K562 (cell line): ENCODE measurements around the gene NCOA1. TPM values are rescaled to one million over a fixed set of nuclear protein-coding genes. Genes with fewer than 3 reads are reported as not detected.
A peak's percentile ranks its signal among the peaks of the same experiment; 100 is the strongest.

Source experiments
- CBFA2T2 ChIP-seq: fragments of 450-650 bp; conservative IDR thresholded peaks from 2 replicates; pipeline ENCODE4 v1.6.1; 2017; ENCODE audit warnings: mild to moderate bottlenecking
- CBX2 ChIP-seq: fragments of 200-600 bp; sonication (generic); IDR thresholded peaks from one replicate; pipeline ENCODE4 v1.6.1; 2012; ENCODE audit warnings: mild to moderate bottlenecking, low read length, inconsistent platforms; ENCODE audit not compliant: insufficient read depth, poor library complexity, severe bottlenecking
- CBX8 ChIP-seq: fragments of 200-600 bp; sonication (generic); IDR thresholded peaks from 2 replicates; pipeline ENCODE4 v1.6.1; 2012; ENCODE audit warnings: borderline replicate concordance, mixed run types, low read depth, mild to moderate bottlenecking, moderate library complexity, mixed read lengths, low read length, control low read depth, inconsistent platforms; ENCODE audit not compliant: poor library complexity, severe bottlenecking; ENCODE audit errors: extremely low read depth
- CEBPG ChIP-seq, 3 experiments: fragments of 200-800 bp in 1 of 3; sonication (Bioruptor generic) in 1 of 3; sonication (generic) in 1 of 3; formaldehyde crosslinking in 1 of 3; IDR thresholded peaks in 2 of 3; conservative IDR thresholded peaks in 1 of 3; 2 replicates each; pipeline versions ENCODE4 v1.6.1 to v1.8.0; 2016 to 2022; ENCODE audit warnings: missing compliant biosample characterization in 2 of 3, missing genetic modification characterization in 2 of 3, mild to moderate bottlenecking in 1 of 3, missing genetic modification reagents in 1 of 3
- CHCHD3 ChIP-seq: fragments of 250-450 bp; sonication (Bioruptor Pico); IDR thresholded peaks from 2 replicates; pipeline ENCODE4 v2.1.2; 2022; ENCODE audit warnings: mild to moderate bottlenecking
- ELF2 ChIP-seq: fragments of 250-450 bp; sonication (Bioruptor Pico); IDR thresholded peaks from 2 replicates; pipeline ENCODE4 v1.5.0; 2021; ENCODE audit warnings: mild to moderate bottlenecking
- FIP1L1 ChIP-seq: fragments of 200-400 bp; formaldehyde crosslinking; IDR thresholded peaks from 2 replicates; pipeline ENCODE4 v1.6.1; 2018; ENCODE audit warnings: mild to moderate bottlenecking, low read depth, low read length; ENCODE audit not compliant: poor library complexity, severe bottlenecking
- NUFIP1 ChIP-seq: fragments of 450-650 bp; IDR thresholded peaks from 2 replicates; pipeline ENCODE4 v1.6.1; 2018; ENCODE audit not compliant: partially characterized antibody
- PML ChIP-seq: IDR thresholded peaks from 2 replicates; pipeline ENCODE4 v1.6.1; 2012; ENCODE audit warnings: low read length, inconsistent platforms
- POLR2A ChIP-seq: fragments of 450-650 bp; conservative IDR thresholded peaks from 2 replicates; pipeline ENCODE4 v1.6.1; 2016
- RHOXF2B ChIP-seq: fragments of 250-450 bp; sonication (Bioruptor Pico); conservative IDR thresholded peaks from 2 replicates; pipeline ENCODE4 v1.5.1; 2021
- TCF3 ChIP-seq: sonication (generic); formaldehyde crosslinking; IDR thresholded peaks from 2 replicates; pipeline ENCODE4 v1.4.0; 2020; ENCODE audit warnings: mild to moderate bottlenecking, missing genetic modification reagents
- ZEB2 ChIP-seq: fragments of 450-650 bp; IDR thresholded peaks from 2 replicates; pipeline ENCODE4 v1.6.1; 2016
- ZNF24 ChIP-seq: fragments of 450-650 bp; IDR thresholded peaks from 2 replicates; pipeline ENCODE4 v1.6.1; 2016
- ZNF584 ChIP-seq: fragments of 200-800 bp; sonication (Bioruptor generic); IDR thresholded peaks from 2 replicates; pipeline ENCODE4 v1.6.1; 2016; ENCODE audit warnings: low read depth, mild to moderate bottlenecking, missing genetic modification characterization, missing compliant biosample characterization
- polyA plus RNA-seq, 8 experiments: library from polyadenylated mRNA; depleted of rRNA in 4 of 8; stranded (reverse) in 5 of 8; unstranded in 3 of 8; fragments of >200 nt; fragmentation: Nextera tagmentation in 2 of 8; fragmentation: Illumina TruSeq in 1 of 8; extraction: Ambion mirVana in 2 of 8; extraction: Trizol in 1 of 8; gene quantifications; 2 replicates each; pipeline versions ENCODE4 v1.2.1 to v1.2.3, GENCODE V29; 2011 to 2014; ENCODE audit warnings: inconsistent platforms in 1 of 8, missing spikeins in 1 of 8
- total RNA-seq, 7 experiments: library from RNA; depleted of rRNA in 6 of 7; stranded (reverse); fragments of >200 nt in 6 of 7; fragmentation: Illumina TruSeq in 2 of 7; extraction: Trizol in 2 of 7; gene quantifications; 2 replicates each; pipeline versions ENCODE4 v1.2.1 to v1.2.3, GENCODE V29; 2011 to 2021; ENCODE audit warnings: low replicate concordance in 1 of 7
- TF ChIP-seq, protein P1 (sequence below): fragments of 450-650 bp; IDR thresholded peaks from 2 replicates; pipeline ENCODE4 v1.7.0; 2016; ENCODE audit warnings: borderline replicate concordance
- TF ChIP-seq, protein P2 (sequence below): sonication (generic); formaldehyde crosslinking; IDR thresholded peaks from 2 replicates; pipeline ENCODE4 v1.8.0; 2022; ENCODE audit warnings: missing genetic modification reagents, mild to moderate bottlenecking, borderline replicate concordance
- TF ChIP-seq, protein P3 (sequence below): sonication (generic); formaldehyde crosslinking; IDR thresholded peaks from 2 replicates; pipeline ENCODE4 v1.8.1; 2023; ENCODE audit warnings: mild to moderate bottlenecking, missing genetic modification reagents
- TF ChIP-seq, protein P4 (sequence below): sonication (generic); IDR thresholded peaks from 2 replicates; pipeline ENCODE4 v1.6.1; 2016

NCOA1 gene
- total and polyA plus RNA-seq, 9 of the 15 experiments (the other 6 are each of a cell fraction or from before 2014, with no cell fraction given): 4.9 to 25.7 (median 17.0) TPM

DNA sequence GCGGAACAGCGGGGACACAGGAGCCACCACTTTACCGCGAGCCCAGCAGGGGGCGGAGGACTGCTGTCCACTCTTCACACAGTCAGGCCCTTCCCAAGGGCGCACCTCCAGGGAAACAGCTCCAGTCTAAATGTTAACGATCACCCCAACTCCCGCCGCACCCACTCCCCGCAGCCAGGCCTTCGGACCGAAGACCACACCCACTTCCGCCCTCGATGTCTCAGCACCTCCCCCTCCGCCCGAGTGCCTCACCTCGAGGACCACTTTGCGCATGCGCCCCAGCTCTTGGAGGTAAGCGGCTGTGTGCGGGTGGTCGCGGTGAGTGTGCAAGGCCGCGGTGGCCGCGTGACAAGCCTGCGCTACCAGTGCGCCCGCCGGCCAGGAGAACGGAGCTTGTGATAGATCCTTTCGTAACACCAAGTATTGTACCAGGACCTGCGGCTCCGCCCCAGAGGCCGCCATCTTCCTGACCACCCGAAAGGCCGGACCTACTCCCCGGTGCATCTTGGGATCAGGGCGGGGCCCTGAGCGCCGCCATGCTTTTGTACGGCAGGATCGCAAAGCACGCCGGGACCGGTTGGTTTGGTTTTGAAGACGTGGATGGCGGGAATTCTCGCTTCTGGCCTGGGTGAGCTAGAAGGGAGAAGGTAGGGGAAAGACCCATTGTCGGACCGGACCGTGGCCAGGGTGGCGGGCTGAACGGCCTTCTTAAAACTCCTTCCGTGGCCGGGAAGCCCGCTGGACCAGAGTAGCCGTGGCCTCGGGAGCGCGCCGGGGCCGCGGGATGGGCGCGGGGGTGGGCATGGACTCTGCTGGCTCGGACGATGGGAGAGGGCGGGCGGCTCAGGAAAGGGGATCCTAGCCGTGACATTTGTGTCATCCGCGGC, 302.1 kb downstream of the NCOA1 start, which contains the start of the genes CENPO and PTRHD1 (continued):
- TF ChIP-seq ELF2 (CRISPR knock-in tag) (no peak), ZNF584 (no peak), POLR2A (peak; percentile 93), CBFA2T2 (no peak), CBX2 (no peak), FIP1L1 (no peak), ZNF24 (0 out of 2 replicates have a peak, but pooled peaks have one; percentile 52), PML (peak; percentile 60), CHCHD3 (no peak), NUFIP1 (no peak), CBX8 (no peak), RHOXF2B (no peak), CEBPG (CRISPR knock-in tag; IDR thresholded peaks at IDR 0.05) (no peak), CEBPG (tag; conservative IDR thresholded peaks at IDR 0.05 in 1 of 2, IDR thresholded peaks at IDR 0.05 in 1 of 2) (no peak), ZEB2 (0 out of 2 replicates have a peak, but pooled peaks have one; percentile 9), TCF3 (CRISPR knock-in tag) (peak; percentile 45)
- TF ChIP-seq, protein P1, sequence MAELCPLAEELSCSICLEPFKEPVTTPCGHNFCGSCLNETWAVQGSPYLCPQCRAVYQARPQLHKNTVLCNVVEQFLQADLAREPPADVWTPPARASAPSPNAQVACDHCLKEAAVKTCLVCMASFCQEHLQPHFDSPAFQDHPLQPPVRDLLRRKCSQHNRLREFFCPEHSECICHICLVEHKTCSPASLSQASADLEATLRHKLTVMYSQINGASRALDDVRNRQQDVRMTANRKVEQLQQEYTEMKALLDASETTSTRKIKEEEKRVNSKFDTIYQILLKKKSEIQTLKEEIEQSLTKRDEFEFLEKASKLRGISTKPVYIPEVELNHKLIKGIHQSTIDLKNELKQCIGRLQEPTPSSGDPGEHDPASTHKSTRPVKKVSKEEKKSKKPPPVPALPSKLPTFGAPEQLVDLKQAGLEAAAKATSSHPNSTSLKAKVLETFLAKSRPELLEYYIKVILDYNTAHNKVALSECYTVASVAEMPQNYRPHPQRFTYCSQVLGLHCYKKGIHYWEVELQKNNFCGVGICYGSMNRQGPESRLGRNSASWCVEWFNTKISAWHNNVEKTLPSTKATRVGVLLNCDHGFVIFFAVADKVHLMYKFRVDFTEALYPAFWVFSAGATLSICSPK: no peak
- TF ChIP-seq, protein P2, sequence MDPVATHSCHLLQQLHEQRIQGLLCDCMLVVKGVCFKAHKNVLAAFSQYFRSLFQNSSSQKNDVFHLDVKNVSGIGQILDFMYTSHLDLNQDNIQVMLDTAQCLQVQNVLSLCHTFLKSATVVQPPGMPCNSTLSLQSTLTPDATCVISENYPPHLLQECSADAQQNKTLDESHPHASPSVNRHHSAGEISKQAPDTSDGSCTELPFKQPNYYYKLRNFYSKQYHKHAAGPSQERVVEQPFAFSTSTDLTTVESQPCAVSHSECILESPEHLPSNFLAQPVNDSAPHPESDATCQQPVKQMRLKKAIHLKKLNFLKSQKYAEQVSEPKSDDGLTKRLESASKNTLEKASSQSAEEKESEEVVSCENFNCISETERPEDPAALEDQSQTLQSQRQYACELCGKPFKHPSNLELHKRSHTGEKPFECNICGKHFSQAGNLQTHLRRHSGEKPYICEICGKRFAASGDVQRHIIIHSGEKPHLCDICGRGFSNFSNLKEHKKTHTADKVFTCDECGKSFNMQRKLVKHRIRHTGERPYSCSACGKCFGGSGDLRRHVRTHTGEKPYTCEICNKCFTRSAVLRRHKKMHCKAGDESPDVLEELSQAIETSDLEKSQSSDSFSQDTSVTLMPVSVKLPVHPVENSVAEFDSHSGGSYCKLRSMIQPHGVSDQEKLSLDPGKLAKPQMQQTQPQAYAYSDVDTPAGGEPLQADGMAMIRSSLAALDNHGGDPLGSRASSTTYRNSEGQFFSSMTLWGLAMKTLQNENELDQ: no peak
- TF ChIP-seq, protein P3, sequence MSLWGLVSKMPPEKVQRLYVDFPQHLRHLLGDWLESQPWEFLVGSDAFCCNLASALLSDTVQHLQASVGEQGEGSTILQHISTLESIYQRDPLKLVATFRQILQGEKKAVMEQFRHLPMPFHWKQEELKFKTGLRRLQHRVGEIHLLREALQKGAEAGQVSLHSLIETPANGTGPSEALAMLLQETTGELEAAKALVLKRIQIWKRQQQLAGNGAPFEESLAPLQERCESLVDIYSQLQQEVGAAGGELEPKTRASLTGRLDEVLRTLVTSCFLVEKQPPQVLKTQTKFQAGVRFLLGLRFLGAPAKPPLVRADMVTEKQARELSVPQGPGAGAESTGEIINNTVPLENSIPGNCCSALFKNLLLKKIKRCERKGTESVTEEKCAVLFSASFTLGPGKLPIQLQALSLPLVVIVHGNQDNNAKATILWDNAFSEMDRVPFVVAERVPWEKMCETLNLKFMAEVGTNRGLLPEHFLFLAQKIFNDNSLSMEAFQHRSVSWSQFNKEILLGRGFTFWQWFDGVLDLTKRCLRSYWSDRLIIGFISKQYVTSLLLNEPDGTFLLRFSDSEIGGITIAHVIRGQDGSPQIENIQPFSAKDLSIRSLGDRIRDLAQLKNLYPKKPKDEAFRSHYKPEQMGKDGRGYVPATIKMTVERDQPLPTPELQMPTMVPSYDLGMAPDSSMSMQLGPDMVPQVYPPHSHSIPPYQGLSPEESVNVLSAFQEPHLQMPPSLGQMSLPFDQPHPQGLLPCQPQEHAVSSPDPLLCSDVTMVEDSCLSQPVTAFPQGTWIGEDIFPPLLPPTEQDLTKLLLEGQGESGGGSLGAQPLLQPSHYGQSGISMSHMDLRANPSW (CRISPR knock-in tag): no peak; the same call in 1 of the 2 replicates
- TF ChIP-seq, protein P4, sequence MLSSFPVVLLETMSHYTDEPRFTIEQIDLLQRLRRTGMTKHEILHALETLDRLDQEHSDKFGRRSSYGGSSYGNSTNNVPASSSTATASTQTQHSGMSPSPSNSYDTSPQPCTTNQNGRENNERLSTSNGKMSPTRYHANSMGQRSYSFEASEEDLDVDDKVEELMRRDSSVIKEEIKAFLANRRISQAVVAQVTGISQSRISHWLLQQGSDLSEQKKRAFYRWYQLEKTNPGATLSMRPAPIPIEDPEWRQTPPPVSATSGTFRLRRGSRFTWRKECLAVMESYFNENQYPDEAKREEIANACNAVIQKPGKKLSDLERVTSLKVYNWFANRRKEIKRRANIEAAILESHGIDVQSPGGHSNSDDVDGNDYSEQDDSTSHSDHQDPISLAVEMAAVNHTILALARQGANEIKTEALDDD: peak; percentile 87
